ENCODE measurements around the gene SDCCAG8.

The SDCCAG8 gene

DNA sequence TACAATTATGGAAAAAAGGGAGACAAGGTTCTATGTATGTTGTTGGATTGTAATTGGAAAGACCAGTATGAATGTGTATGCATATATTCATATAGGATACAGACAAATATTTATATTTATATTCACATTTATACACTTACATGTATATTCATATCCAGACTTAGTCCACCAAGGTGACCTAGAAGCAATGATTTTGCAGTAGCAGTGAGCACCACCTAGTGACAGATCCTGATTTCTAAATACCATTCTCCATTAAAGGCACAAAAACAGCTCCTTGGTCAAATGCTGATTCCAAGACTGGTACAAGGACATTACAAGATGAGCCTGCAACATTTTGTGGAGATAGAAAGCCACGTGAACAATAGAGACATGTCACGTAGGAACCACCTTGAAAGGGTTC lies 153.4 kb downstream of the SDCCAG8 start (continued):
- TF ChIP-seq, protein P1, sequence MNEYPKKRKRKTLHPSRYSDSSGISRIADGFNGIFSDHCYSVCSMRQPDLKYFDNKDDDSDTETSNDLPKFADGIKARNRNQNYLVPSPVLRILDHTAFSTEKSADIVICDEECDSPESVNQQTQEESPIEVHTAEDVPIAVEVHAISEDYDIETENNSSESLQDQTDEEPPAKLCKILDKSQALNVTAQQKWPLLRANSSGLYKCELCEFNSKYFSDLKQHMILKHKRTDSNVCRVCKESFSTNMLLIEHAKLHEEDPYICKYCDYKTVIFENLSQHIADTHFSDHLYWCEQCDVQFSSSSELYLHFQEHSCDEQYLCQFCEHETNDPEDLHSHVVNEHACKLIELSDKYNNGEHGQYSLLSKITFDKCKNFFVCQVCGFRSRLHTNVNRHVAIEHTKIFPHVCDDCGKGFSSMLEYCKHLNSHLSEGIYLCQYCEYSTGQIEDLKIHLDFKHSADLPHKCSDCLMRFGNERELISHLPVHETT (tag by site-specific recombination; IDR thresholded peaks at IDR 0.05): no peak
- no peak for TF ChIP-seq ZNF600 (tag by site-specific recombination; IDR thresholded peaks at IDR 0.05)
- TF ChIP-seq, protein P2, sequence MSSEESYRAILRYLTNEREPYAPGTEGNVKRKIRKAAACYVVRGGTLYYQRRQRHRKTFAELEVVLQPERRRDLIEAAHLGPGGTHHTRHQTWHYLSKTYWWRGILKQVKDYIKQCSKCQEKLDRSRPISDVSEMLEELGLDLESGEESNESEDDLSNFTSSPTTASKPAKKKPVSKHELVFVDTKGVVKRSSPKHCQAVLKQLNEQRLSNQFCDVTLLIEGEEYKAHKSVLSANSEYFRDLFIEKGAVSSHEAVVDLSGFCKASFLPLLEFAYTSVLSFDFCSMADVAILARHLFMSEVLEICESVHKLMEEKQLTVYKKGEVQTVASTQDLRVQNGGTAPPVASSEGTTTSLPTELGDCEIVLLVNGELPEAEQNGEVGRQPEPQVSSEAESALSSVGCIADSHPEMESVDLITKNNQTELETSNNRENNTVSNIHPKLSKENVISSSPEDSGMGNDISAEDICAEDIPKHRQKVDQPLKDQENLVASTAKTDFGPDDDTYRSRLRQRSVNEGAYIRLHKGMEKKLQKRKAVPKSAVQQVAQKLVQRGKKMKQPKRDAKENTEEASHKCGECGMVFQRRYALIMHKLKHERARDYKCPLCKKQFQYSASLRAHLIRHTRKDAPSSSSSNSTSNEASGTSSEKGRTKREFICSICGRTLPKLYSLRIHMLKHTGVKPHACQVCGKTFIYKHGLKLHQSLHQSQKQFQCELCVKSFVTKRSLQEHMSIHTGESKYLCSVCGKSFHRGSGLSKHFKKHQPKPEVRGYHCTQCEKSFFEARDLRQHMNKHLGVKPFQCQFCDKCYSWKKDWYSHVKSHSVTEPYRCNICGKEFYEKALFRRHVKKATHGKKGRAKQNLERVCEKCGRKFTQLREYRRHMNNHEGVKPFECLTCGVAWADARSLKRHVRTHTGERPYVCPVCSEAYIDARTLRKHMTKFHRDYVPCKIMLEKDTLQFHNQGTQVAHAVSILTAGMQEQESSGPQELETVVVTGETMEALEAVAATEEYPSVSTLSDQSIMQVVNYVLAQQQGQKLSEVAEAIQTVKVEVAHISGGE (tag by site-specific recombination; conservative IDR thresholded peaks at IDR 0.05; ENCODE audit: low read depth): no peak
- TF ChIP-seq ZNF830 (tag by site-specific recombination; IDR thresholded peaks at IDR 0.05; ENCODE audit: low read depth): no peak
- TF ChIP-seq ZNF155 (tag by site-specific recombination; IDR thresholded peaks at IDR 0.05): no peak
- TF ChIP-seq ZNF391 (tag by site-specific recombination; IDR thresholded peaks at IDR 0.05; ENCODE audit: borderline replicate concordance, low read depth): no peak
- no peak for TF ChIP-seq ZNF223 (tag by site-specific recombination; IDR thresholded peaks at IDR 0.05)

DNA sequence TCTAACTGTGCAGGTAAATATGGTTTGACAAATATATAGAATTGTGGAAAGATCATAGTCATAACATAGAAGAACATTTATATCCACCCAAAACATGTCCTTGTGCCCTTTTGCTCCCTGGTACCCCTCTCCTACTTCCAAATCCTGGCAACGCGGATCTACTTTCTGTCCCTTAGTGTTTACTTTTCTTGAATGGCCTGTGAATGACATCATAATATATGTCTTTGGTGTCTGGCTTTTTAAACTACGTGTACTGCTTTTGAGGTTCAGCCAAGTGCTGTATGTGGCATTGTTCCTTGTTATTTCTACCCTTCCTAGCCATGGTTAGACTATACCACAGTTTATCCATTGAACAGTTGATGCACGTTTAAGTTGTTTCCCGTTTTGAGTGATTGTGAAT lies 155.6 kb downstream of the SDCCAG8 start:
- no peak overlapping the region for H3K4me3 ChIP-seq (ENCODE audit: low read depth, low read length)
- H3K27ac ChIP-seq (ENCODE audit: extremely low read depth, low read depth, low read length): no peak overlapping the region
- POLR2A ChIA-PET: no interaction called here
- no peaks in the 10 kb centered on the region for H3K9me3 ChIP-seq (ENCODE audit: control insufficient read depth, insufficient read depth, low read depth, low read length)
- 0 out of 2 replicates have a peak, but pooled peaks have one; percentile 32 for TF ChIP-seq ZNF843 (tag by site-specific recombination; IDR thresholded peaks at IDR 0.05)
- no peak for TF ChIP-seq IKZF3 (tag by site-specific recombination; IDR thresholded peaks at IDR 0.05)
- peak; percentile 82 for TF ChIP-seq ZNF629 (tag by site-specific recombination; IDR thresholded peaks at IDR 0.05)
- TF ChIP-seq ZNF530 (tag by site-specific recombination; IDR thresholded peaks at IDR 0.05; ENCODE audit: low read depth): no peak
- no peak for TF ChIP-seq ZNF670 (tag by site-specific recombination; IDR thresholded peaks at IDR 0.05; ENCODE audit: low read depth)
- no peak for TF ChIP-seq FEZF1 (tag by site-specific recombination; IDR thresholded peaks at IDR 0.05)
- no peak for TF ChIP-seq KLF1 (tag by site-specific recombination; IDR thresholded peaks at IDR 0.05)
- TF ChIP-seq MEIS1 (CRISPR knock-in tag; IDR thresholded peaks at IDR 0.05; ENCODE audit: borderline replicate concordance): no peak
- no peak for TF ChIP-seq TCF7L2 (IDR thresholded peaks at IDR 0.05; ENCODE audit: borderline replicate concordance, low read depth, low read length)
- TF ChIP-seq EGR2 (tag by site-specific recombination; IDR thresholded peaks at IDR 0.05; ENCODE audit: low read depth): no peak
- TF ChIP-seq, protein P3, sequence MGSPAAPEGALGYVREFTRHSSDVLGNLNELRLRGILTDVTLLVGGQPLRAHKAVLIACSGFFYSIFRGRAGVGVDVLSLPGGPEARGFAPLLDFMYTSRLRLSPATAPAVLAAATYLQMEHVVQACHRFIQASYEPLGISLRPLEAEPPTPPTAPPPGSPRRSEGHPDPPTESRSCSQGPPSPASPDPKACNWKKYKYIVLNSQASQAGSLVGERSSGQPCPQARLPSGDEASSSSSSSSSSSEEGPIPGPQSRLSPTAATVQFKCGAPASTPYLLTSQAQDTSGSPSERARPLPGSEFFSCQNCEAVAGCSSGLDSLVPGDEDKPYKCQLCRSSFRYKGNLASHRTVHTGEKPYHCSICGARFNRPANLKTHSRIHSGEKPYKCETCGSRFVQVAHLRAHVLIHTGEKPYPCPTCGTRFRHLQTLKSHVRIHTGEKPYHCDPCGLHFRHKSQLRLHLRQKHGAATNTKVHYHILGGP (tag by site-specific recombination; IDR thresholded peaks at IDR 0.05): peak; percentile 53; the same call in 1 of the 2 replicates
- TF ChIP-seq ZNF274 (IDR thresholded peaks at IDR 0.05; ENCODE audit: low read length): no peak
- TF ChIP-seq ZNF274 (tag by site-specific recombination; IDR thresholded peaks at IDR 0.05; ENCODE audit: borderline replicate concordance): no peak
- peak; percentile 86 for TF ChIP-seq ZBTB21 (tag by site-specific recombination; IDR thresholded peaks at IDR 0.05)
- TF ChIP-seq, protein P4, sequence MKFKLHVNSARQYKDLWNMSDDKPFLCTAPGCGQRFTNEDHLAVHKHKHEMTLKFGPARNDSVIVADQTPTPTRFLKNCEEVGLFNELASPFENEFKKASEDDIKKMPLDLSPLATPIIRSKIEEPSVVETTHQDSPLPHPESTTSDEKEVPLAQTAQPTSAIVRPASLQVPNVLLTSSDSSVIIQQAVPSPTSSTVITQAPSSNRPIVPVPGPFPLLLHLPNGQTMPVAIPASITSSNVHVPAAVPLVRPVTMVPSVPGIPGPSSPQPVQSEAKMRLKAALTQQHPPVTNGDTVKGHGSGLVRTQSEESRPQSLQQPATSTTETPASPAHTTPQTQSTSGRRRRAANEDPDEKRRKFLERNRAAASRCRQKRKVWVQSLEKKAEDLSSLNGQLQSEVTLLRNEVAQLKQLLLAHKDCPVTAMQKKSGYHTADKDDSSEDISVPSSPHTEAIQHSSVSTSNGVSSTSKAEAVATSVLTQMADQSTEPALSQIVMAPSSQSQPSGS (tag by site-specific recombination; IDR thresholded peaks at IDR 0.05; ENCODE audit: low read depth): peak; percentile 91
- no peak for TF ChIP-seq ZNF169 (tag by site-specific recombination; IDR thresholded peaks at IDR 0.05)
- TF ChIP-seq ZNF701 (tag by site-specific recombination; IDR thresholded peaks at IDR 0.05): no peak
- no peaks in the 10 kb centered on the region for H3K4me1 ChIP-seq (ENCODE audit: control insufficient read depth, insufficient read depth, low read length)
- H3K36me3 ChIP-seq (ENCODE audit: control insufficient read depth in 2 of 2, insufficient read depth in 1 of 2, low read length in 2 of 2): peaks cover 0 to 11% of the 10 kb centered on the region in 2 experiments; a peak in 1 of 3 replicates
- CTCF ChIA-PET: interaction anchor here (1.0 kb wide), 1 partner anchor 58 kb away, joined by 5 read pairs; no protein-coding TSS in a partner anchor

Measured in HEK293 (cell line).